ENCODE results near the gene POU2F3.

Gene POU2F3

DNA sequence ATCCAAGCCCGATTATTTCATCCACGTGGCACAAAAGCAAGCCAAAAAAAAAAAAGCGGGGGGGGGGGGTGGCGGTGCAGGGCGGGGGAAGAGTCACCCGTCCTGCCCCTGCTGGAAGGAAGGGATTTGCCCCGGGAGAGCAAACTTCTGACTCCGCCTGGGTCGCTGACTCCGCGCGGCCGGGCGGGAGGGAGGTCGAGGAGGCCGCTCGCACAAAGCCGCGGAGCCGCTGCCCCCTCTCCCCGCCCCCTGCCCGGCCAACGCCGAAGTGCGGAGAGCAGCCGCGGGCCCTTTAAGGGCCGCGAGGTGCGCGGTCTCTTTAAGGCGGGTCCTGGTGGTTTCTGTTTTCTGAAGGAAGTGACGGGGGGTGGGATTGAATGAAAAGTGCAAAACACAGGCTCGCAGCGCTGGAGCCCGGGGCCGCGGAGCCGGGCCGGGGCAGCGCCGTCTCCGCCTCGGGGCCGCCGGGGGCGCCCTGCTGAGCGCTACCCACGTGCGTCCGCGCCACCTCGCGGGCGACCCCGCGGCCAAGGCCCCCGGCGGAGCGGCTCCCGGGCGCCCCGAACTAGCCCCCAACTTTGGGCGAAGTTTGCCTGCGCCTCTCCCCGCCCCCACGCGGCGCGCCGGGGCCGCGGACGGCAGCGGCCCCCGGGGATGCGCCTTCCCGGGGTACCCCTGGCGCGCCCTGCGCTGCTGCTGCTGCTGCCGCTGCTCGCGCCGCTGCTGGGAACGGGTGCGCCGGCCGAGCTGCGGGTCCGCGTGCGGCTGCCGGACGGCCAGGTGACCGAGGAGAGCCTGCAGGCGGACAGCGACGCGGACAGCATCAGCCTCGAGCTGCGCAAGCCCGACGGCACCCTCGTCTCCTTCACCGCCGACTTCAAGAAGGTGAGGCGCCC lies 29.1 kb upstream of the POU2F3 start, which contains the start of gene OAF:
OAF (plus strand) TSS at position 407 of the 896 bp plus-strand sequence; CDS start at position 655, 248 bp downstream.
- in situ Hi-C loops (cut with HindIII; ENCODE audit: low sequenced_read_pairs) = no loop called here

DNA sequence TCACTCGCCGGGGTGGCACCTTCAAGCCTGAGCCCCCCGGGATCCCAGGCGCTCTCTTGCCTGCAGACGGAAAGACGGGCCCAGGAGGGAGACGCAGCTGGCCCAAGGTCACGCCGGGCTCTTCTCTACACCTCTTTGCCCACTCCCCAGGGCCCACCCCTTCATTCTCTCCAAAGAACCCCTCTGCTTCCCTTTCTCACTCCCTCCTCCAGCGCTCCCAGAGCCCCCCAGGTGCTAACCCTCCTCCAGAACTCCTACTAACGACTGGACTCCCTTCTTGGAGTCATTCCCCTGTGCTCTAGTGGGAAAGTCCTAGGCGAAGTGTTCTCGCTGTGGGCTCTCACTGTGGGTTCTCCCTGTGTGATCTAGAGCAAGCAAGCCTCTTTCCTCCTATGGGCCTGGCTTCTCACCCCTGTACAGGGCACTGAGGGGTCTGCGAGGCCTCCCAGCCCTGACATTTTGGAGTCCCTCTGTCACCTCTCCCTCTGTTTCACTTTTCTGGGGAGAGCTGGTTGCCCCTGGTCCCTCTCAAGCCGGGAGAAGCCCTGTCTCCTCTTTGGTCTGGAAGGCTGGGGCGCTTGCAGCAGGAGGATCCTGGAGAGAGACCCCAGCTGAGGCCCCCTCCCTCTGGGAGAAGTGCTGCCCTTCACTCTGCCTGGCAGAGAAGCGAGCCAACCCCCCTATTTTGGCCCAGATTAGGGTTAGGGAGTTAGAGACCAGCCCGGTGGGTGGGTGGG lies 28.2 kb upstream of the POU2F3 start:
- in situ Hi-C loops (cut with HindIII; ENCODE audit: low sequenced_read_pairs) = no loop called here

DNA sequence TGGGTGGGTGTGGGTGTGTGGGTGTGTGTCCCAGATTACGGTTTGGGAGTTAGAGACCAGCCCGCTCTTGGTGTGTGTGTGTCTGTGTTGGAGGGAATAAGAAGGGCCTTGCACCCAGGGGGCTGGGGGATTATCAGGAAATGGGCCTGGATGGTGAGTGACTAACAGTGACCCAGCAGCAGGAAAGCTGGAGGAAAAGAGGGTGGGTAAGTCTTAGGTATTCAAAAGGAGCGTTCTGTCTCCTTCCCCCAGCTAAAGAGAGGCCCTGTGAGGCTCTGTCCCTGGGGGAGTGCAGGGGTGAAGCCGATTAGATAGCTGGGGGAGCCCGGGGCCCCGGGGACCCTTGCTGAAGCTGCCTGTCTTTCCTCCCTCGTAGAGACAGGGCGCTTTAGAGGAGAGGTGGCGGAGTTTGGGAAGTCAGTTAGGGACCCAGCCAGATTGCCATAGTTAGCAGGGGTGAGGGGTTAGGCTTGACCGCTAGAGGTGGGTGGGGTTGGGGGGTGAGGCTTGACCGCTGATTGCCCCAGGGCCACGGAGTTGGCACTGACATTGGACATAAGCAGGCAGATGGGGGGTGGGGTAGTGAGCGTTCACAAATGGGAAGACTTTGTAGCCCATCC lies 27.6 kb upstream of the POU2F3 start:
- in situ Hi-C loops (cut with HindIII; ENCODE audit: low sequenced_read_pairs) = no loop called here

DNA sequence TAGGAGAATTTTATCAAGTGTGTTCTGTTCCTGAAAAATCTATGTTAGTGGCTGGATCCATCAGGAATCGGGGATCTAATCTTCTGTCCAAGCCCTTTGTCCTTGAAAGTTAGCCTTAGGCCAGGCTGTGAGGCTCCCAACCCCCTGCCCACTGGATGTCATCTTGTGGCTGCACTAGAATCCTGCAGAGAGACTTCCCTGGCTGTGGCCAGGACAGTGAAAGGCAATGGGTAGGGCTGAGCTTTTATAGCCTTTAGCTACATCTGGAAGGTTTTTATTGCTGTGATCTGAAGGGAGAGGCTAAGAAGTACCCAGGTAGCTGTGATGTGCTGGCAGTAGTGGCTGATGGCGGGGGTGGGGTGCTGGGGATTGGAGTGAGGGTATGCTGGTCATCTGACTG lies 27.0 kb upstream of the POU2F3 start:
- in situ Hi-C loops (cut with HindIII; ENCODE audit: low sequenced_read_pairs) = no loop called here

DNA sequence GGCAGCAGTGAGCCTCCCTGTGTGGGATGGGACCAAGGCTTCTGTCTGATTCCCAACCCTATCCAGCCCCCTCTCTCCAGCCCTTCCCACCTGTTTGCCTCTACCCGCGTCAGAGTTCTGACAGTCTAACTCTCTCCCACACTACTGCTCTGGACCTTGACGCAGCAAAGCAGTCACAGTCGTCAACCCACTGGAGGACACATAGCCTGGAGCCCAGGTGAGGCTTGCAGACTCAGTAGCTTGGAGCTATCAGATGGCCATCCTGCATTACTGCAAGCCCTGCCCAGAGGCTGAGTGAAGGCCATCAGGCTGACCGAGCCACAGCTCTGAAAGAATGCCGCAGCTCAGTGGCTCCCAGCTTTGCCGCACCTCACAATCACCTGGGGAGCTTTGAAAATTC lies 25.4 kb upstream of the POU2F3 start:
- in situ Hi-C loops (cut with HindIII; ENCODE audit: low sequenced_read_pairs) = no loop called here

DNA sequence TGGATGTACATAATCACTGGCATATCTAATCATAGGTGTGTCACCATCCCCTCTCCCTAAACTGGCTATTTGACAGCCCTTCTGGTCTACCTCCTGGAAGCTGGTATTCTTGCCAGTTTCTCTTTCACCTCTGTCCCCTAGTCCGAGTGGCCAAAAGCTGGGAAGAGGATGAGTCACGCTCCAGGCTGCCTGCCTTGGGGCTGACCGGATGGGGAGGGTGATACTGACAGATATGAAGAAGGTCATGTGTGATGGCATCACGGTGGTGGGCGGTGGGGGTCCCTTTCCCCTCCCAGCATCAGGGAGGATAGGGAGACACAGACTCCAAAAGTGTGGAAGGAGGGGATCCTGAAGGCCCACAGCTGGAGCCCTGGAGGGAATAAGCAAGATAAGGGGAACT lies 24.3 kb upstream of the POU2F3 start:
- in situ Hi-C loops (cut with HindIII; ENCODE audit: low sequenced_read_pairs) = no loop called here

DNA sequence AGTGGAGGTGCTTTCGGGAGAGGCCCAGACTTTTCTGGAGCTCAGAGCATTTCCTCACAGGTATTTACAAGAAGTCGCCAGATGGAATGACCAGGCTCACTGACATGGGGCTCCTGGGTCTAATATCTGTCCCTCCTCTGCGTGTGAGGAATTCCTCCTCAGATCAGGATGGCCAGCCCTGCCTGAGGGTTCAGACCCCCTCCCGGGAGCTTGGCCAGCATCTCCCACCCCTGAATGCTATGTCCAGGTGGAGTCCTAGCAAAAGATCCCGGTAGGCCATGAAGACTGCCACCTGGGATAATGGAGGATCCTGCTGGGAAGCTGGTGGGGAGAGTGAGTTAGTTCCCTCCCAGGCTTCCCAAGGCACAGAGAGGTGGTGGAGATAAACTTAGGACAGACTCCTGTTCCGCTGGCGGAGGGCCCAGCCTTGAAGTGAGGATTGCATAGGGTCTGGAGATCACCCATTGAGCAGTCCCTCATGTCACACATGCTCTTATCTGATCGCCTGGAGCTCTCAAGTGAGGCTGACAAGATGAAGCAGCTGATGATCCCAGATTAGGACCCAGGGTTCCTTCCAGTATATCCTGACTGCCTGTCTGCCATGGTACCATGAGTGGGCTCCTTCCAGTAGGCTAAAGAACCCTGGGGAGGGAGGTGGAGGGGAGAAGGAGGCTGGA lies 23.4 kb upstream of the POU2F3 start:
- in situ Hi-C loops (cut with HindIII; ENCODE audit: low sequenced_read_pairs) = no loop called here

DNA sequence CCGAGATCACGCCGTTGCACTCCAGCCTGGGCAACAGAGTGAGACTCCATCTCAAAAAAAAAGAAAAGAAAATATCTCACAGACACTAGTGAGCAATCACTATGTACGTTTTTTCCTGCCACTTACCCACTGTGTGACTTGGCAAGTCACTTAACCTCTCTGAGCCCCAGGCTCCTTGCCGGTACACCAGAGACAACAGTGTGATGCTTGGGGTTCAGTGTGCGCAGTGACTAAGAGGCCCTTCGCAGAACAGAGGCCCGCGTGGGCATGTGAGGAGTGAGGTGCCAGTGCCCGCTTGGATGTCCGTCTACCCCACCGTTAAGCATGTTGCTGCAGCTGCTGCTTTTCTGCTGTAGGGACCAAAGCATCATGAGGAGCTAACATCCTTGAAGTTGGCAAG lies 22.4 kb upstream of the POU2F3 start:
- in situ Hi-C loops (cut with HindIII; ENCODE audit: low sequenced_read_pairs) = no loop called here

DNA sequence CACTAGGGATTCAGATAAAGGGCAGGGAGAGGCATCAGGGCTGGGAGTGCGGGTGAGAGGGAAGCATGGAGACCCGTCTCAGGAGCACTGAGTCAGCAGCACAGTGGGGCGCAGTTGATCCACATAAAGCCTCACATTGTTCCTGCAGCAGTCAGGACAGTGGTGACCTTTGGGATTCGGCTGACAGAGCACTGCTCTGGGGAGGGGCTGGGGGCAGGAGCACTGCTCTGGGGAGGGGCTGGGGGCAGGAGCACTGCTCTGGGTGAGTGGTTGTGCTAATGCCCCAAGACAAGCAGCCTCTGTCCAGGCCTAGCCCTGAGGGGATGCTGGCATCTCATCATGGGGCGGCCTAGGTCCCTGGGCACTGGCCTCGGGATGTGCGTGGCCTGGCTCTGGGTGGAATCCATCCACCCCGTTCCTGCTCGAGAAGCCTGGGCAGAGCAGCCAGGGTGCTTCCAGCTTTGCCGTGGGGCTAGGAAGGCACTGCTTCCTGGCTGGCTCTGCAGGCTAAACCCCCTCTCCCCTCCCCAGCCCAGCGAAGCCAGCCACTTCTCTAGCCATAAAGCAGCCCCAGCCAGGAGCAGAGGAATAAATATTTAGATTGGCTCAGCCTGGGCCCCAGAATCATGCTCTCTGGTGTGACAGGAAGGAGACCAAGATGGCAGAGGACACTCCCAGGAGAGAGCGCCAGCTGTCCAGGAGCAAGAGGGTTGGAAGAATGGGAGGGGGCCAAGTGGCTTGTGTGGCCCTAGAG lies 21.8 kb upstream of the POU2F3 start:
- in situ Hi-C loops (cut with HindIII; ENCODE audit: low sequenced_read_pairs) = no loop called here

DNA sequence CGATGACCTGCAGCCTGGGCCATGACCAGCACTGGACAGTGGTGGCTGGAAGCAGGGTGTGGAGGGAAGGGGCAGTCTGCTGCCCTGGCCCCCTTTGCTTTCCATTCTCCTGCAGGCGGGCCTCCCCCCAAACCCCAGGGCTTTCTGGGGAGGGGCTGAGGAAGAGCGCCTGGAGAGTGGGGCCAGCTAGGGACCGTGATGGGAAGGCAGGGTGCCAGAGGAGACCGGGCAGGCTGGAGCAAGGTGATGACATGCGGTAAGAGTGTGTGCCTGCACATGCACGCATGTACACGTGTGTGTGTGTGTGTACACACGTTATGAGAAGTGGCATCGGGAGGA lies 21.3 kb upstream of the POU2F3 start:
- in situ Hi-C loops (cut with HindIII; ENCODE audit: low sequenced_read_pairs) = no loop called here

DNA sequence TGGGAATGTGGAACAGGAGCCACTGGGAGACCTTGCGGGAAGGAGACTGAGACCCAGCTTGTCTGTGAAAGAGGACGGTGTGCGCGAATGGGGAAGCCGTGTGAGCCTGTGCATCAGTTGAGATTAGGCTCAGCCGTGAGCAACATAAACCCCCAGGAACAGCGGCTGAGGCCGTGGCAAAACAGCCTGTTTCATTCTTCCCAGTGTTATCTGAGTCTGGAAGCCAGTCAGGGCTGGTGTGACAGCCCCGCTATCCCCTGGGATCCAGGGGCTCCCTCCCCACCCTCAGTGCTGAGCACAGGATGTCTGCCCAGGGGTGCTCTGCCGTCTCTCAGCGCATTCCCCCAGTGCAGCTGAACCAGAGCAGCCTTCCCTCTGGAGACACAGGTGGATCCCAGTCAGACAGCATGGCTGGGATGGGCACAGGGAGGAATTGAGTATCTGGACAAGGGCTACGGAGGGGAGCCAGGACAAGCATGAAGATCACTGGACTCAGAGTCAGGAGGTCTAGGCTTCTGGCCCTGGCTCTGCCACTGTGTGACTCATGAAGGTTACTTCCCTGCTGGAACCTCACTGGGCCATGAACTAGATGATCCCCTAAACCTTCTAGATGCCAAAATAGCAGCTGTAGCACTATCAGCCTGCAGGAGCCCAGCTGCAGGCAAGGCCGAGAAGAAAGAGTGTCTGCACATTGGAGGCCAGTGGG lies 20.6 kb upstream of the POU2F3 start:
- in situ Hi-C loops (cut with HindIII; ENCODE audit: low sequenced_read_pairs) = no loop called here

DNA sequence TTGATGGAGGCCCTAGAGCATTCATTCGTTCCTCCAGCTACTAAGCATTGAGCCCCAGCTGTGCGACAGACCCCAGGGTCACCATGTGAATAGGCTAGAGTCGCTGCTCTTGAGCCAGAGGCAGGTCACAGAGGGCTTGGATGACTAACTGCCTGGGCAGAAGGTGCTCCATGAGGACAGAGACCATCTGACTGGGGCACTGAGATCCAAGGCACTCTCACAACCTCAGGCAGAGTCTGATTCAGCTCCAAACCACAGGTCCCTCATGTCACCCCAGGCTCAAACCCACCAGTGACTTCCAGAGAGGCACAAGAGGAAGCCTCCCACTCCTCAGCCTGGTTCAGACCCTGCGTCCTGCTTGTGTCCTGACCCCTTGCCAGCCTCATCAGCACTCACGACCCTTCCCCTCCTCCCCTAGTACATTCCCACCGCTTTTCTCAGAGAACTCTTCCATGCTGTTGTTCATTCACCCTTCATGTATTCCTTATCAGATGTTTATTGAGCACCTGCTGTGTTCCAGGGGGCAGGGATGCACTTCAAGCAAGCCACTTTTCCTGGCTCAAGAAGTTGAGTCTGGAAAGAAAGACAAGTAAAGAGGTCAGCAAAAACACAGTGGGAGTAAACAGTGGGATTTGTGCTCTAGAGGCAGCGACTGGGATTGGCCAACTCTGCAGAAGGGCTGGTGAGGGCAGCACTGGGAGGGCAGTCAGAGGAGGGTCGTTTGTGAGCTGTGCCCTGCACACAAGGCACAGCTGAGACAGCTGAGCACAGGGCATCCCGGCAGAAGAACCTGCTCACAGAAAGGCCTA lies 19.8 kb upstream of the POU2F3 start:
- in situ Hi-C loops (cut with HindIII; ENCODE audit: low sequenced_read_pairs) = no loop called here

DNA sequence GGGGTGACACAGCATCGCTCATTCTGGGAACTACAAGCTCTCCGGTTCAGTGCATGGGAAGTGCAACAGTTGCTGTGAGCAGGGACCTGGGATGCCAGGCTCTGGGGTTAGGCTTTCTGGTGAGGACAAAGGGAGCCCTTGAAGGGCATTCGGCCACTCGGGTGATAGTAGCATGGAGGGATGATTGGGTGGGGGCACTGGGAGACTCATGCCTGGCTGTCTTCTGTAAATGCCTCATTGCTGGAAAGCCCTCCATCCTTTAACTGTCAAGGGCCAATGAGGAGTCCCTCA lies 19.2 kb upstream of the POU2F3 start:
- in situ Hi-C loops (cut with HindIII; ENCODE audit: low sequenced_read_pairs) = no loop called here

DNA sequence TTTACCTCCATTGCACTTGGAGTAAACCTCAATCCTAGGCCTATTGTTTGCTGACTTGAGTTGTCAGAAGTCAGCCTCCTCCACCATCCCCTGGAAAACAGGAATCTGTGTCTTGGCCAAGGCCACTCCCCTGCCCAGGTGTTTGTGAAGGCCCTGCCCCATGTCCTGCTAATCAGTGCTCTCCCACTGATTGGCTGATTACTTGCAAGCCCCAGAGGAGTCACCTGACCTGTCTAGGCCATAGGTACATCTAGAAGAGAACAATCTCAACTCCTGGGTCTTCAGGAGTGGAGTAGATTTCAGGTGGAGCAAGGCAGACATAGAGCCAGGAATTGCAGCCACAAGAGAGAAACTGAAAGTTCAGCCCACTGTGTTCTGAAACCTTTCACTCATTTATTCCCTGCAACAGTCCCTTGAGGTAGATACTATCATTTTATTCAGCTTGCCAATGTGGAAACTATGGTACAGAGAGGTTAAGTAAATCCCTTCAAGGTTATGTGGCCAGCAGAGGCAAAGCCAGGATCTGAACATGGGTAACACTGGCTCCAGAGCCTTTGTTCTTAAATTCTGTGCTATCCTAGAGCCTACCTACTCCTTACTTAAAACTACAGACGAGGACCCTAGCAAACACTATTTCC lies 18.7 kb upstream of the POU2F3 start:
- in situ Hi-C loops (cut with HindIII; ENCODE audit: low sequenced_read_pairs) = no loop called here

DNA sequence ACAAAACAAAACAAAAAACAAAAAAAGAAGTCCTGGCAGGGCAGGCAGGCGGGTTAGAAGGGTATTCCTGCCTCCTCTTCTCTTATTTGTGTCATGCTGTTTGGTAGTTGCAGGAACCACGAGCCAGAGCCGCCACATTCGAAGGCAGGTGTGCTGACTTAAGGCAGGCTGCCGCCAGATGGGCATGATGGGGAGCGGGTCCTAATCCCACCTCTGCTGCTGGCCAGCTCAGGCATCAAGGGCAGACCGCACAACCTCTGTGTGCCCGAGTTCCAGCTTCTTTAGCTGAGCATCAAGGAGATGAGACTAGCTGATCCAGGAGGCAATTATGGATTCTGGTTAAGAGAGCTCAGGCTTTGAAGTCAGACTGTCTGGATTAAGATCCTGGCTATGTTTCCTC lies 17.0 kb upstream of the POU2F3 start:
- in situ Hi-C loops (cut with HindIII; ENCODE audit: low sequenced_read_pairs) = no loop called here

DNA sequence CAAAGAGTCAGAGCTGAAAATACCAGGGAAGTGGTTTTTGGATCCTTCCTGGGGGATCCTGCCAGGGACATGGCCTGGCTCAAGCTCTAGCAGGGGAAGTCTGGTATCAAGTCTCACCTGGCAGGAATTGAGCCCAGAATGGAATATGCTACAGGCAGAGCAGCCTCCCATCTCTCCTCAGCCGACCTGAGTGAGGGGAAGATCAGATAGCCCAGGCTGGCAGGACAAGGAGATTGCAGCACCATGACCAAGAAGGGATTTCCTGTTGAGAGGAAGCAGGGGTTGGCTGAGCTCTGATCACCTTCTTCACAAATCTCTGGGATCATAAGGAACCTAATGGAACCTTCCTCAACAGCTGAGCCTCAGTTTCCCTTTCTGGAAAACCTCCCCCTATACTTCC lies 16.1 kb upstream of the POU2F3 start:
- in situ Hi-C loops (cut with HindIII; ENCODE audit: low sequenced_read_pairs) = no loop called here

DNA sequence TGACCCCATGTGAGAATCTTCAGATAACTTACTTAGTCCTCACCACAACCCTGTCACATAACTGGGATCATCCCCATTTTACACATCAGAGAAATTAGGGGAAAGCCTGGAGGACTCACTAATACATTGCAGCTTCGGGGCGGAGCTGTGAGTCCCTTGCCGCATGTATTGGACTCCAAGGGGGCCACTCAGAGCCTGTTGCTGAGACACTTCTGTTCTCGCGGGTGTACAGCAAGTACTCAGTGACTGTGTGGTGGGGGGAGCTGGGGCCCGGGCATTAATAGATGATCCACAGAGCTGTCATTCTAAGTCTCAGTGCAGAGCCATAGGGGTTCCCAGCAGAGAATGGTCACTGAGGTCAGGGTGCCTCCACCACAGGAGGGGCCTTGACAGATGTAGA lies 15.6 kb upstream of the POU2F3 start:
- in situ Hi-C loops (cut with HindIII; ENCODE audit: low sequenced_read_pairs) = no loop called here

DNA sequence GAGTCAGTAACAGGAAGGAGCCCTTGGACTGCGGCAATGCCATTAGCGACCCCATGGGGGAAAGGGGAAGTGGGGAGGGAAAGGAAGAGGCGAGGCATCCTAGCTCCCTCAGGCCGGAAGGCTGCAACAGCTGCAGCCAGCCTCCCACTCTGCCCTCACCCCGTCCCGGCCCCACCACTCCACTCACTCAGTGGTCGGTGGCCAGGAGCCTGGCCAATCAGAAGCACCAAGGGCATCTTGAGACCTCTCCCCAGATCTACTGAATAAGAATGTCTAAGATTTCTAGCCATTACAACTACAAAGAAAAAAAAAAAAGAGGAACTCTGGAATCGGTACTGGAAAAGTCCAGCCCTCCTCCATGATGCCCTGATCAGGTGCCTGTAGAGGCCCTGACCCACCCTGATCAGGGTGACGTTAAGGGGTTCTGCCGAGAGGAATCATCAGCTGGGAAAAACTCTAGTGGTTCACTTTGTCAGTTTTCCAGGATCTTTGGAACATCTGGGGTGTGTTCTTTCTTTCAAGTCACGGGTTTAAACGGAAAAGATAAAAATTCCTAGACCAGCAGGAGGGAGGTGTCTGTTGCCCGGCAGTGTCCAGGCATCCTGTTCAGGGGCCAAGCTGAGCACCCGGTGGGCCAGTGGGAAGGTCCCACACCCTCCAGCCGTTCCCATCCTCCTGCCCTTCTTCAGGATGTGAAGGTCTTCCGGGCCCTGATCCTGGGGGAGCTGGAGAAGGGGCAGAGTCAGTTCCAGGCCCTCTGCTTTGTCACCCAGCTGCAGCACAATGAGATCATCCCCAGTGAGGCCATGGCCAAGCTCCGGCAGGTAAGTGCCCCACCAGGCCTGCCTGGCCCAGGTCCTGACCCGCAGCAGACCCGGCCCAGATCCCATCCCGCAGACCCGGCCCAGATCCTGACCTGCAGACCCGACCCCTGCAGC lies 14.7 kb upstream of the POU2F3 start:
- in situ Hi-C loops (cut with HindIII; ENCODE audit: low sequenced_read_pairs) = loop anchor here (5.0 kb wide), 2 partner anchors 48 to 67 kb away; no protein-coding TSS in a partner anchor
